Sigmoid colon (tissue), 7 donors: Measurements from ENCODE around the gene STK33. TPM values are rescaled to one million over a fixed set of nuclear protein-coding genes. Genes with fewer than 3 reads are reported as not detected.

Source experiments
- DNase-seq: peaks from one replicate; pipeline ENCODE4 v3.0.0-alpha.2; 2019
- H3K27ac ChIP-seq, 4 donors: fragments of 200-600 bp; sonication (generic); one replicate each; pipeline ENCODE4 v1.5.1; 2016 to 2019; ENCODE audit warnings: mild to moderate bottlenecking in 1 of 4
- H3K27me3 ChIP-seq, 3 donors: fragments of 200-600 bp; sonication (generic); one replicate each; pipeline ENCODE4 v1.5.1; 2019; ENCODE audit warnings: mild to moderate bottlenecking in 1 of 3
- H3K36me3 ChIP-seq, 4 donors: fragments of 200-600 bp; sonication (generic); one replicate each; pipeline ENCODE4 v1.5.1; 2016 to 2019
- H3K4me1 ChIP-seq, 4 donors: fragments of 200-600 bp; sonication (generic); one replicate each; pipeline ENCODE4 v1.5.1; 2017 to 2019
- H3K4me3 ChIP-seq, 4 donors: fragments of 200-600 bp; sonication (generic); one replicate each; pipeline ENCODE4 v1.5.1; 2017 to 2019; ENCODE audit warnings: mild to moderate bottlenecking in 2 of 4, moderate library complexity in 1 of 4
- H3K9me3 ChIP-seq, 4 donors: fragments of 200-600 bp in 3 of 4; sonication (generic) in 3 of 4; one replicate each; pipeline versions ENCODE4 v1.5.1 to v1.6.1; 2013 to 2019
- CTCF ChIP-seq, 4 experiments: fragments of 450-650 bp in 3 of 4; fragments of 200-600 bp in 1 of 4; IDR thresholded peaks; one replicate each; pipeline ENCODE4 v1.5.1; 2016 to 2019; ENCODE audit warnings: antibody characterized with exemption in 4 of 4, mild to moderate bottlenecking in 3 of 4, moderate library complexity in 2 of 4
- EP300 ChIP-seq, 4 donors: sonication (generic); formaldehyde crosslinking; IDR thresholded peaks; one replicate each; pipeline ENCODE4 v1.6.1; 2017; ENCODE audit warnings: antibody characterized with exemption in 4 of 4
- POLR2A ChIP-seq, 2 donors: fragments of 450-650 bp; IDR thresholded peaks; one replicate each; pipeline ENCODE4 v1.6.1; 2016; ENCODE audit warnings: antibody characterized with exemption in 2 of 2, mild to moderate bottlenecking in 2 of 2, moderate library complexity in 2 of 2
- POLR2AphosphoS5 ChIP-seq, 4 donors: sonication (generic); formaldehyde crosslinking; IDR thresholded peaks; one replicate each; pipeline ENCODE4 v1.6.1; 2017; ENCODE audit warnings: antibody characterized with exemption in 4 of 4
- WGBS, 2 donors: extraction: QIAGEN DNeasy Blood & Tissue Kit; methylation state at CpG; one replicate each; pipeline ENCODE4 v1.1.7; 2013; 5-methylcytosine and 5-hydroxymethylcytosine counted together
- intact Hi-C: fragments of 100-400 bp; cut with DNase I; formaldehyde crosslinking; loops from one replicate; pipeline ENCODE4 v1.15.1; 2023
- polyA plus RNA-seq, 3 donors: library from polyadenylated mRNA; stranded (reverse); fragments of 200-250 nt; gene quantifications; one replicate each; pipeline ENCODE4 v1.2.3, GENCODE V29; 2013
- total RNA-seq, 4 donors: library from RNA; depleted of rRNA; stranded (reverse); fragments of >200 nt; gene quantifications; one replicate each; pipeline ENCODE4 v1.1.0, GENCODE V29; 2016
- donor health status: healthy with polysubstance abuse.
- donor health status: Bipolar disorder and iron deficiency.
- donor health status: healthy.

Gene STK33
- total and polyA plus RNA-seq, 7 donors: 2.0 to 23.8 (median 20.6) TPM; not detected in 2

DNA sequence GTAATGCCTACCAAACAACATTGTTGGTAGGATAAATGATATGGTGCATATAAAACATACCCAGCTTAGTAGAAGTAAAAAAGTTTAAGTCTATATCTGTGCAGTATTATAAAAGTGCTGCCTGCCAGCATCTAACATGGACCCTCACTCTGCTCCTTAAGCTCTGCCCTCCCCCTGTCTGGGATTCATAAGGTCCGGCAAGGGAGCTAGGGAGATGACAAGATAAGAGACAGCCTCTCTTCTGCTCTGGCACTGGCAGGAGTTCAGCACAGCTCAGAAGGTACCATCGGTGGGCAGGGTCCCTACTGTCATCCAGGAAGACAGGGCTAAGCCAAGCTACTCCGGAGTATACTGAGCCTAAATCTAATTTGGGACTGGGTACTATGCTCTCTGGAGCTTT, 45.6 kb upstream of the STK33 start:
- no peaks in the 10 kb centered on the region for H3K4me1 ChIP-seq
- H3K36me3 ChIP-seq: peaks cover 0 to 64% (median 7%) of the 10 kb centered on the region in 4 donors
- TF ChIP-seq CTCF (IDR thresholded peaks at IDR 0.05) (no peak), POLR2A (IDR thresholded peaks at IDR 0.05) (no peak), EP300 (IDR thresholded peaks at IDR 0.05) (no peak), POLR2AphosphoS5 (IDR thresholded peaks at IDR 0.05) (no peak)
- intact Hi-C loops: no loop called here
- WGBS, 2 donors: 94 to 95% methylated on average over 3 of the region's 3 CpGs
- no peak overlapping the region for H3K27ac ChIP-seq
- no peak overlapping the region for H3K4me3 ChIP-seq
- no peaks in the 10 kb centered on the region for H3K27me3 ChIP-seq
- no peak for DNase-seq
- no peaks in the 10 kb centered on the region for H3K9me3 ChIP-seq

DNA sequence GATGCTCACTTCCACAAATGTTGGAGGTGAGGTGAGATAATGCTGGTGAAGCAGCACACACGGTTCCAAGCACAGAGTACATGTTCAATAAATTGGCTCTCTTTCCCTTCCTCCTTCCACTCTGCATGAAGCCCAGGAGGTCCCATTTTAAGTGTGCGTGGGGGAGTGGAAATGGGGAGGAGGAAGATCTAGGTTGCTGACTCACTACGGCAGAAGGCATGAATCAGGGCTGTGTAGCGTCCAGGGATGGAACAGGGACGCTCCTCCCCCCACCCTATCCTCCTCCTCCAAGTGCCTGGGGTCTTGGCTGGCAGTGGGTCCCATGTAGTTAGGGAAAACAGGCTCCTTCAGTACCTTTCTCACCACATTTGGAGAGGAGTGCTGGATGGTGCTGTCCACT, 44.3 kb upstream of the STK33 start:
- Histone ChIP-seq H3K4me1 (no peaks in the 10 kb centered on the region), H3K36me3 (peaks cover 0 to 74% (median 7%) of the 10 kb centered on the region in 4 donors), H3K4me3 (no peak overlapping the region), H3K27ac (no peak overlapping the region), H3K9me3 (no peaks in the 10 kb centered on the region), H3K27me3 (no peaks in the 10 kb centered on the region)
- DNase-seq: no peak
- TF ChIP-seq EP300 (IDR thresholded peaks at IDR 0.05) (no peak), POLR2A (IDR thresholded peaks at IDR 0.05) (no peak), CTCF (IDR thresholded peaks at IDR 0.05) (no peak), POLR2AphosphoS5 (IDR thresholded peaks at IDR 0.05) (no peak)
- intact Hi-C loops: no loop called here
- 94 to 97% methylated on average over 5 of the region's 5 CpGs for WGBS, 2 donors

DNA sequence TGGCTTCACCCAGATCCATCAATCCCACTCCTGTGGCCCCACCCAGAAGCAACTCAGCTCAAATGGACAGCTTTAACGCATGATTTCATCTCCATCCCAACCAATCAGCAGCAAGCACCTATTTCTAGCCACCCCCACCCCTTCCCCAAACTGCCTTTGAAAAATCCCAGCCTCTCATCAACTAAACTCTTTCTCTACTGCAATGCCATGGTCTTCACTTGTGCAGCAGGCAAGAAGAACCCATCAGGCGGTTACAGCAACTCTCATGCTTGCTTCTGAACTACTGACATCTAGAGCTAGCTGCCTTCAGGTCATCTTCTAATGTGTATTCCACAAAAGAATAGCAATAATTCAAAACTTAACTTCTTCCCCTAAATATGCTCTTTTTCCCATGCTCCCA, 42.1 kb upstream of the STK33 start:
- Histone ChIP-seq H3K9me3 (no peaks in the 10 kb centered on the region), H3K27ac (no peak overlapping the region), H3K4me3 (no peak overlapping the region), H3K4me1 (peaks cover 0 to 6% (median 1%) of the 10 kb centered on the region in 4 donors), H3K36me3 (peaks cover 0 to 56% (median 7%) of the 10 kb centered on the region in 4 donors), H3K27me3 (no peaks in the 10 kb centered on the region)
- DNase-seq: no peak
- 98% methylated on average over 2 of the region's 2 CpGs for WGBS, 2 donors
- intact Hi-C loops: no loop called here
- no peak for TF ChIP-seq POLR2AphosphoS5 (IDR thresholded peaks at IDR 0.05)
- TF ChIP-seq POLR2A (IDR thresholded peaks at IDR 0.05): no peak
- TF ChIP-seq EP300 (IDR thresholded peaks at IDR 0.05): no peak

DNA sequence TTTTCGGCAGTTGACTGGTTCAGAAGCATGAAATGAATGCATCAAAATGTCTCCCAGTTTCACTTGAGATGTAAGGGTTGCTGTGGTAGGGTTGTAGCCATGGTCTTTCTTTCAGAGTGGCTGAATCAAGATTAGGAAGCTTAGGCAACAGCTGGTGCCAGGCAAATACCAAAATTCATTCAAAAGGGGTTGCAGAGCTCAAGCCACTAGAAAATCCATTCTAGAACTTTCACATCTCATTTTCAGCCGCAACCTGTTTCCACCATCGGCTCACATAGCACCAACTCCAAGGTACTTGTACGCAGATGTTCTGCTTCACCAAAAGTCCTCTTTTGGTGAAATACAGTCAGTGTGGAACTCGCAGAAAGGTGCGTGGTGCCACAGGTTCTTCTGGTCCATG, 40.5 kb upstream of the STK33 start:
- no peaks in the 10 kb centered on the region for H3K9me3 ChIP-seq
- H3K27ac ChIP-seq: no peak overlapping the region
- 95 to 96% methylated on average over 6 of the region's 6 CpGs for WGBS, 2 donors
- peaks cover 0 to 42% (median 7%) of the 10 kb centered on the region in 4 donors for H3K36me3 ChIP-seq
- TF ChIP-seq CTCF (IDR thresholded peaks at IDR 0.05) (no peak), POLR2AphosphoS5 (IDR thresholded peaks at IDR 0.05) (no peak), POLR2A (IDR thresholded peaks at IDR 0.05) (no peak), EP300 (IDR thresholded peaks at IDR 0.05) (no peak)
- intact Hi-C loops: no loop called here
- no peak for DNase-seq
- H3K4me3 ChIP-seq: no peak overlapping the region
- H3K4me1 ChIP-seq: peaks cover 0 to 6% (median 2%) of the 10 kb centered on the region in 4 donors
- no peaks in the 10 kb centered on the region for H3K27me3 ChIP-seq

DNA sequence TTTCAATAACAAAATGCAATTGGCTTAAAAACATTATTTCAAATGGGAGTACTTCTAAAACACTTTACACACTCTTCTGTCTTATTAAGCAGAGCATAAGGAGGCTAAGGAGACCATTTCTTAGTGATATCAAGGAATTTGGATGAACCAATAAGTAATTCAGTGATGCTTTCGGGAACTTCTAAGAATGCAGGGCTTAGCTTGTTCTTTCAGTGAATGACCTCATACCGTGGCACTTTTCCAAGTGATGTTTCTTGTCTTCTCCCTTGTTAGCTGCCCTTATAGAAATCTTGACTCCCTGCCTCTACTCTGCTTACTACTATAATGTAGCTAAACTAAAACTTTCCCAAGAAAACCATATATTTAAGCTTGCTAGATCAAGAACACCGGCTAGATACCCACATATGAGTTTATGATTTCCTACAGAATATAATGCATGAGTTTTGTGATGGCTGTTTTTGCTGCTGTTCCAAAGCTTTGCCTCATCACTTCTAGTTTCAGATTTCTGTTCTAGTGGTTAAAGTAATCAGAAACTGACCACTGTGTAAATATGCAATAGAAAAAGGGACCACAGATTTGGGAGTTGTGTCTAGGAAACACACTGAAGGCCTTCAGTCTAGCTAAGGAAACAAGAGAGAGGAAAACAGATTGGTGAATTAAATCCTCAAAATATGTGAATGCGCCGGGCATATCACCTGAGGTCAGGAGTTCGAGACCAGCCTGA, 37.5 kb upstream of the STK33 start:
- no peak overlapping the region for H3K4me3 ChIP-seq
- intact Hi-C loops: no loop called here
- no peaks in the 10 kb centered on the region for H3K9me3 ChIP-seq
- TF ChIP-seq EP300 (IDR thresholded peaks at IDR 0.05) (no peak), CTCF (IDR thresholded peaks at IDR 0.05) (no peak), POLR2AphosphoS5 (IDR thresholded peaks at IDR 0.05) (no peak), POLR2A (IDR thresholded peaks at IDR 0.05) (no peak)
- WGBS, 2 donors: 76 to 89% methylated on average over 6 of the region's 6 CpGs
- peaks cover 0 to 19% (median 0%) of the 10 kb centered on the region in 4 donors for H3K36me3 ChIP-seq
- no peak for DNase-seq
- H3K4me1 ChIP-seq: peaks cover 0 to 6% (median 2%) of the 10 kb centered on the region in 4 donors
- peak overlapping the region in 1 of 4 donors; percentile 34 for H3K27ac ChIP-seq
- no peaks in the 10 kb centered on the region for H3K27me3 ChIP-seq
